Glutamatergic neuron (in vitro differentiated cells): ENCODE measurements around the gene MYL11. TPM values are rescaled to one million over a fixed set of nuclear protein-coding genes. Genes with fewer than 3 reads are reported as not detected.

Experiments
- DNase-seq: peaks from one replicate; pipeline ENCODE4 v3.0.0; 2022
- H3K27ac Mint-ChIP-seq: one replicate; pipeline ENCODE4 v1.8.0; 2020; ENCODE audit warnings: mild to moderate bottlenecking, mixed read lengths, inconsistent platforms; ENCODE audit not compliant: unreplicated experiment
- H3K27me3 Mint-ChIP-seq: one replicate; pipeline ENCODE4 v1.8.0; 2020; ENCODE audit warnings: mild to moderate bottlenecking, moderate library complexity, mixed read lengths, inconsistent platforms; ENCODE audit not compliant: unreplicated experiment
- H3K36me3 Mint-ChIP-seq: one replicate; pipeline ENCODE4 v1.8.0; 2020; ENCODE audit warnings: mild to moderate bottlenecking, mixed read lengths, inconsistent platforms; ENCODE audit not compliant: unreplicated experiment
- H3K4me1 Mint-ChIP-seq: one replicate; pipeline ENCODE4 v1.8.0; 2020; ENCODE audit warnings: mild to moderate bottlenecking, low read depth, mixed read lengths, inconsistent platforms; ENCODE audit not compliant: unreplicated experiment
- H3K4me3 Mint-ChIP-seq: one replicate; pipeline ENCODE4 v1.8.0; 2020; ENCODE audit warnings: mild to moderate bottlenecking, mixed read lengths, inconsistent platforms; ENCODE audit not compliant: unreplicated experiment
- H3K9me3 Mint-ChIP-seq: one replicate; pipeline ENCODE4 v1.8.0; 2020; ENCODE audit warnings: mild to moderate bottlenecking, moderate library complexity, mixed read lengths, inconsistent platforms; ENCODE audit not compliant: unreplicated experiment
- CTCF ChIP-seq: fragments of 200-600 bp; sonication (generic); IDR thresholded peaks from one replicate; pipeline ENCODE4 v1.5.0; 2021; ENCODE audit not compliant: partially characterized antibody, unreplicated experiment
- total RNA-seq: library from RNA; stranded (reverse); fragmentation: NEBNext Ultra II Directional; extraction: Animal tissue kit (Norgen Biotek cat#: 25700); gene quantifications from one replicate; pipeline ENCODE4 v1.2.1, GENCODE V29; 2021; ENCODE audit not compliant: unreplicated experiment

MYL11 gene
- total RNA-seq, 1 donor from 2014 or later: not detected

GRCh38 chr16:30377812-30378235 is 3.2 kb downstream of the MYL11 start:
- H3K27ac Mint-ChIP-seq: peak overlapping the region; percentile 100
- H3K9me3 Mint-ChIP-seq: peaks cover 15% of the 10 kb centered on the region
- peaks cover 10% of the 10 kb centered on the region for H3K4me1 Mint-ChIP-seq
- peak overlapping the region; percentile 97 for H3K4me3 Mint-ChIP-seq
- TF ChIP-seq CTCF: no peak
- H3K27me3 Mint-ChIP-seq: peaks cover 17% of the 10 kb centered on the region
- H3K36me3 Mint-ChIP-seq: peaks cover 4% of the 10 kb centered on the region
- peak; percentile 86 for DNase-seq

GRCh38 chr16:30378236-30379157 is 3.9 kb downstream of the MYL11 start:
- H3K27ac Mint-ChIP-seq: peak overlapping the region; percentile 100
- peaks cover 17% of the 10 kb centered on the region for H3K27me3 Mint-ChIP-seq
- peak; percentile 100 for DNase-seq
- H3K36me3 Mint-ChIP-seq: peaks cover 4% of the 10 kb centered on the region
- peak overlapping the region; percentile 97 for H3K4me3 Mint-ChIP-seq
- H3K4me1 Mint-ChIP-seq: peaks cover 8% of the 10 kb centered on the region
- H3K9me3 Mint-ChIP-seq: peaks cover 12% of the 10 kb centered on the region
- TF ChIP-seq CTCF: no peak

GRCh38 chr16:30379158-30379783 is 4.7 kb downstream of the MYL11 start:
- H3K27ac Mint-ChIP-seq: peak overlapping the region; percentile 100
- peaks cover 8% of the 10 kb centered on the region for H3K4me1 Mint-ChIP-seq
- H3K4me3 Mint-ChIP-seq: peak overlapping the region; percentile 97
- H3K9me3 Mint-ChIP-seq: peaks cover 9% of the 10 kb centered on the region
- peaks cover 4% of the 10 kb centered on the region for H3K36me3 Mint-ChIP-seq
- peak; percentile 13 for TF ChIP-seq CTCF
- DNase-seq: no peak
- H3K27me3 Mint-ChIP-seq: peaks cover 19% of the 10 kb centered on the region

- no peak for DNase-seq
- H3K4me1 Mint-ChIP-seq: peaks cover 8% of the 10 kb centered on the region
- H3K27me3 Mint-ChIP-seq: peaks cover 19% of the 10 kb centered on the region
- H3K9me3 Mint-ChIP-seq: peaks cover 7% of the 10 kb centered on the region
- H3K36me3 Mint-ChIP-seq: peaks cover 4% of the 10 kb centered on the region
- TF ChIP-seq CTCF: no peak
- H3K27ac Mint-ChIP-seq: peak overlapping the region; percentile 60
- H3K4me3 Mint-ChIP-seq: peak overlapping the region; percentile 97
Measured at GRCh38 chr16:30380072-30380802, 5.6 kb downstream of the MYL11 start.
